NT2/D1 (cell line): Measurements from ENCODE around the gene NUF2.

Experiments used
- DNase-seq: peaks from one replicate; pipeline ENCODE4 v3.0.0-alpha.2; 2011; ENCODE audit warnings: low read depth, low spot score
- H3K27me3 ChIP-seq: 2 replicates; pipeline ENCODE4 v1.6.0; 2011; ENCODE audit warnings: mild to moderate bottlenecking; ENCODE audit not compliant: insufficient read length, insufficient read depth
- H3K36me3 ChIP-seq: 2 replicates; pipeline ENCODE4 v1.6.1; 2011; ENCODE audit warnings: mild to moderate bottlenecking, low read length, mixed read lengths; ENCODE audit not compliant: insufficient read depth, insufficient read length
- H3K4me1 ChIP-seq: 2 replicates; pipeline ENCODE4 v1.5.1; 2011; ENCODE audit not compliant: insufficient read depth, insufficient read length
- H3K4me3 ChIP-seq: 2 replicates; pipeline ENCODE4 v1.5.1; 2011; ENCODE audit warnings: low read depth; ENCODE audit not compliant: insufficient read length
- H3K9ac ChIP-seq: 2 replicates; pipeline ENCODE4 v1.6.0; 2011; ENCODE audit warnings: low read depth; ENCODE audit not compliant: insufficient read length
- H3K9me3 ChIP-seq: 2 replicates; pipeline ENCODE4 v1.5.1; 2011; ENCODE audit warnings: mild to moderate bottlenecking, low read length; ENCODE audit not compliant: insufficient read depth
- SUZ12 ChIP-seq: IDR thresholded peaks from 2 replicates; pipeline ENCODE4 v1.6.1; 2011; ENCODE audit not compliant: insufficient read length, insufficient read depth; ENCODE audit errors: extremely low read depth
- YY1 ChIP-seq: IDR thresholded peaks from 2 replicates; pipeline ENCODE4 v1.6.1; 2011; ENCODE audit not compliant: insufficient read length, insufficient read depth
- ZNF274 ChIP-seq: IDR thresholded peaks from 2 replicates; pipeline ENCODE4 v1.6.1; 2011; ENCODE audit warnings: mild to moderate bottlenecking, low read depth, low read length

Gene NUF2

DNA sequence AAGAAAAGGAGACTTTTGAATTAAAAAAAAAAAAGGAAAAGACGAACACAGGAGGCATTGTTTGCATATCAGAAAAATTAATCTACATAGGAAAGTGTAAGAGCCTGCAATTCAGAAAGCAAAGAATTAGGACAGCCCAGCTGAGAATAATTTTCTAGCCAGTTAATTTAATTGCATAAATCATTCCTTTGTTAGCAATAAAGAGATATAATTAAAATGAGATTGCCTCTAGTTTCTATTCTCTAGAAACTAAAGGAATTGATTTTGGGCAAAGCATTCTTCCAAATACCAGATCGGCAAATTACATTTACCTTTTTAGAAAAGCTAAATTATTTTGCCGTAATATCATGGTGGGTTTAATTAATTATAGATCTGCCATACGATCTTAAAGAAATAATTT lies 46.0 kb downstream of the NUF2 start:
- no peaks in the 10 kb centered on the region for H3K27me3 ChIP-seq
- no peak overlapping the region for H3K9ac ChIP-seq
- no peaks in the 10 kb centered on the region for H3K9me3 ChIP-seq
- no peaks in the 10 kb centered on the region for H3K4me1 ChIP-seq
- no peaks in the 10 kb centered on the region for H3K36me3 ChIP-seq
- no peak for DNase-seq
- TF ChIP-seq YY1 (no peak), ZNF274 (no peak), SUZ12 (no peak)
- H3K4me3 ChIP-seq = no peak overlapping the region

DNA sequence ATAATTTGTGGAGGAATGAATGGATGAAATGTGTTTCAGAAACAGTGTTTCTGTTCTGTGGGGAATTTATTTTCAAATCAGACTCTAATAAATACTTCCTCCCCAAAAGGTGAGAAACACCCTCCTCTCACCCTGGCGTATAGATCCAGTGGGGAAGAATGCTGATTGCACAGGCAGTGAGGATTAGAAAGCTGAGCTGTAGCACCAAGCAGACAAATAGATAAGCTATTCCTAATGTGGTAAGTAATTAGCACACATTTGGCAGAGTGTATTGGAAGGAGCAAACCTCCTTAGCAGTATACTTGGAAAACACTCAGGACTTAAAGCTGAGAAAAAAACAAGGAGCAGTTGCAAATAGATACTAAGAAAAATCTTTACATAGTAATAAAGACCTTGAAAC lies 50.8 kb downstream of the NUF2 start:
- Histone ChIP-seq H3K27me3 (no peaks in the 10 kb centered on the region), H3K4me1 (no peaks in the 10 kb centered on the region), H3K36me3 (no peaks in the 10 kb centered on the region), H3K9ac (no peak overlapping the region), H3K4me3 (no peak overlapping the region), H3K9me3 (no peaks in the 10 kb centered on the region; the same call in 1 of the 2 replicates)
- TF ChIP-seq SUZ12 = no peak
- TF ChIP-seq YY1 = no peak
- TF ChIP-seq ZNF274 = no peak
- DNase-seq = no peak

DNA sequence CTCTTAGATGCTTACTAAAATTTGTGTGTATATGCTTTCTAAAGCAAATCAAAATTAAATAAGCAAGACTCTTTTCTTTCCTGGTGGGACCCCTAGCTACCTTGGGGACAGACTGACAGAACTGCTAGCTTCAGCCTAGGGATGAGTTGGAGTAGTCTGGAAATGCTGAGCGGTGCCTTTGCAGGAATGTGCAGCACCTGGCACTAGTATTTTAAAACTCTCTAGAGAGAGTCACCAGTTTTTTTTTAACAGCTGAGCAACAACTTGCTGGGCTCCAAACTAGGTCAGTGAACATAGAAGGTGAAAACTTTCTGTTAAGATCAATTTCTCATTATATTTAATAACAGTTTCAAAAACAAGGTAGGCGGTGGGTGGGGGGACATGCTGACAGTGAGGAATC lies 56.8 kb downstream of the NUF2 start:
- Histone ChIP-seq H3K27me3 (no peaks in the 10 kb centered on the region), H3K4me3 (no peak overlapping the region), H3K4me1 (no peaks in the 10 kb centered on the region), H3K9me3 (no peaks in the 10 kb centered on the region; the same call in 1 of the 2 replicates), H3K36me3 (no peaks in the 10 kb centered on the region), H3K9ac (no peak overlapping the region)
- DNase-seq = no peak
- TF ChIP-seq ZNF274 (no peak), YY1 (no peak), SUZ12 (no peak)

DNA sequence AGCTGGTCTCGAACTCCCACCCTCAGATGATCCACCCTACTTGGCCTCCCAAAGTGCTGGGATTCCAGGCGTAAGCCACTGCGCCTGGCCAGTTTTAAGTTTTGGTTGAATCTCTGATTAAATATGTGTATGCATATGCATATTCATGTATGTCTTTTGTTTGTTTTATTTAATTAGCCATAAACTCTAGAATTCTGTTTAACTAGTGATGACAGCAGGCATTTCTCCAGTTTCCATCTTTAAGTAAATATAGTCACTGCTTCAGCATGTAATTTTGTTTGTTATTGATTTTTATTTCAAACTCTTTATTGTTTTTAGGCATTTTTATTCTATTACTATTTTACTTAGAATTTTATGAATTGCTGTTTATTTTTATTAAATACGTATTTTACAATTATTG lies 58.0 kb downstream of the NUF2 start:
- no peak overlapping the region for H3K4me3 ChIP-seq
- no peaks in the 10 kb centered on the region; the same call in 1 of the 2 replicates for H3K9me3 ChIP-seq
- no peaks in the 10 kb centered on the region for H3K36me3 ChIP-seq
- H3K4me1 ChIP-seq = no peaks in the 10 kb centered on the region
- H3K27me3 ChIP-seq = no peaks in the 10 kb centered on the region
- no peak for DNase-seq
- H3K9ac ChIP-seq = no peak overlapping the region
- TF ChIP-seq SUZ12 (no peak), ZNF274 (no peak), YY1 (no peak)

DNA sequence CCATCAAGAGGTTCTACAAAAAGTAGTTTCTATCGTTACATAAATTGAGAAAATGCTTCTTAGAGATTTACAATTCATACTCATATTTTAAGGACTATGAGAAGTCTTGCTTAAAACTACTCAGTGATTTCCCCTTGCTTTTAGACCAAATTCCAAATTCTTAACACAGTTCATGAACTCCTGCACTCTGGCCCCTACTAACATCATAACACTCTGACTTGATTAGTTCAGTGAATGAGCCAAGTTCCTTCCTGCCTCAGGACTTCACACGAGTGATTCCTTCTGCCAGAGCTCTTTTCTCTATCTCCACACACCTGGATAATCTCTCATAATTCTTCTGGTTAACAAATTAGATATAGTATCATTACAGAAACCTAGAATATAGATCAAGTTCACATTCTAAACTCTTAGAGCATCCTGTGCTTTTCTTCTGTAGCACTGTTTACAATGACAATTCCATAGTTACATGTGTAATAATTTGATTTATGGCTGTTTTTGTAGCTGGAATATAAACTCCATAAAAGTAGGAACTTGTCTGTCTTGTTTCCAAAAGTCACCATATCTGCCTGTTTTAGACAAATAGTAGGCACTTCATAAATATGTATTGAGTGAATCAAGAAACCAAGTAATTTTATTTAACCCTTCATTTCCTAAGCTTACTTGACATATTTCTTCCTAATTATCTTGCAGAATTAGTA lies 59.9 kb downstream of the NUF2 start:
- TF ChIP-seq ZNF274 (no peak), YY1 (no peak), SUZ12 (no peak)
- H3K4me1 ChIP-seq = no peaks in the 10 kb centered on the region
- no peak overlapping the region for H3K9ac ChIP-seq
- no peaks in the 10 kb centered on the region for H3K36me3 ChIP-seq
- H3K27me3 ChIP-seq = no peaks in the 10 kb centered on the region
- H3K4me3 ChIP-seq = no peak overlapping the region
- no peak for DNase-seq
- H3K9me3 ChIP-seq = no peaks in the 10 kb centered on the region

DNA sequence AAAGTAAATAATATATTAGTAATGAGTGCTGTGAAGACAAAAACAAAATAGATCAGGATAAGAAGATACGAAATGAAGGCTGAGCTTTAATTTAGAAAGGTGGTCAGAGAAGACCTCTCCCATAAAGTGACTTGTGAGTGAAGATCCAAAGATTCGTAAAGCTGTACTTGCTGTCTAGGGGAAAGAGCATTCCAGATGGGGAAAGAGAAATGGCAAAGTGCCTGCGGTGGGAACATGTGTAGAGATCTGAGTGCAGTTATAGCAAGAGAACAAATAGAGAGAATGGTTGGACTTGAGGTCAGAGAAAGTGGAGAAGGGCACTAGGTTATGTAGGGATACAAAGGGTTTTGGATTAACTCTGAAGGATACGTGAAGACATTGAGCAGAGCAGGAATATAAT lies 60.6 kb downstream of the NUF2 start:
- TF ChIP-seq ZNF274 (no peak), SUZ12 (no peak), YY1 (no peak)
- DNase-seq = no peak
- Histone ChIP-seq H3K4me3 (no peak overlapping the region), H3K27me3 (no peaks in the 10 kb centered on the region), H3K36me3 (no peaks in the 10 kb centered on the region), H3K9ac (no peak overlapping the region), H3K4me1 (no peaks in the 10 kb centered on the region), H3K9me3 (no peaks in the 10 kb centered on the region)

DNA sequence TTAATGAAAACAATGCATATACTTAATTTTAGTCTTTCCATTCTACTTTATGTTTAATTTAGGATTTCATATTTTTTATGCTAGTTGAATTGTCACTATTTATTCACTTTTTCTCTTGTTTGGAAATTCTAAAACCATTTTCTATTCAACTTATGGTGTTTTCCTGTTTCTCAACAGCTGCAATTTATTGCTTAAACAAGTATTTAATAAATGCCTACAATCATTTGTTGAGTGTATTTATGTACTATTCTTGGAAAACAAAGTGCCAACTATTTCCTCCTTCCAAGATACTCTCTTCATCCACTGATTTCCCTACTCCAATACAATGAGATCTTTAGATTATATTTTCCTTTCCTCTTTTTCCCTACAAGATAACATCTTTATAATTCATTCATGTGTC lies 65.4 kb downstream of the NUF2 start:
- no peaks in the 10 kb centered on the region for H3K9me3 ChIP-seq

More for the DNA sequence above, 65.4 kb downstream of the NUF2 start:
- H3K36me3 ChIP-seq = no peaks in the 10 kb centered on the region
- TF ChIP-seq SUZ12 (no peak), YY1 (no peak), ZNF274 (no peak)
- H3K4me3 ChIP-seq = no peak overlapping the region
- no peak for DNase-seq
- no peaks in the 10 kb centered on the region for H3K27me3 ChIP-seq
- H3K9ac ChIP-seq = no peak overlapping the region
- H3K4me1 ChIP-seq = no peaks in the 10 kb centered on the region
